DND-41 (cell line): ENCODE results near the gene KIF14.
A peak's percentile ranks its signal among the peaks of the same experiment; 100 is the strongest.

Experiments
- ATAC-seq: fragments of 200-7000 bp; cut with Tn5 transposase; 3 replicates; pipeline ENCODE4 v1.9.1; 2021; ENCODE audit warnings: low read depth; ENCODE audit not compliant: insufficient read depth
- DNase-seq: peaks from one replicate; pipeline ENCODE4 v3.0.0-alpha.2; 2020
- H2AFZ ChIP-seq: 2 replicates; pipeline ENCODE4 v1.6.0; 2012; ENCODE audit warnings: low read depth, low read length
- H3K27ac ChIP-seq: 2 replicates; pipeline ENCODE4 v1.5.1; 2012; ENCODE audit warnings: low read length, inconsistent platforms
- H3K27me3 ChIP-seq: fragments of 200-600 bp; sonication (generic); 2 replicates; pipeline ENCODE4 v1.6.0; 2012; ENCODE audit warnings: low read length, mild to moderate bottlenecking, inconsistent platforms; ENCODE audit not compliant: insufficient read depth, poor library complexity
- H3K36me3 ChIP-seq: 2 replicates; pipeline ENCODE4 v1.5.1; 2012; ENCODE audit warnings: low read length, inconsistent platforms; ENCODE audit not compliant: insufficient read depth
- H3K4me1 ChIP-seq: 2 replicates; pipeline ENCODE4 v1.5.1; 2012; ENCODE audit warnings: mild to moderate bottlenecking, low read length; ENCODE audit not compliant: insufficient read depth
- H3K4me2 ChIP-seq: 2 replicates; pipeline ENCODE4 v1.6.0; 2012; ENCODE audit warnings: mild to moderate bottlenecking, moderate library complexity, low read length, inconsistent platforms; ENCODE audit not compliant: insufficient read depth
- H3K4me3 ChIP-seq, 2 experiments: fragments of 200-600 bp in 1 of 2; shearing (Covaris generic) in 1 of 2; 2 replicates each; pipeline ENCODE4 v1.5.1; 2012 to 2016; ENCODE audit warnings: inconsistent platforms in 2 of 2, low read length in 2 of 2, mild to moderate bottlenecking in 2 of 2, low read depth in 1 of 2, moderate library complexity in 1 of 2
- H3K79me2 ChIP-seq: 2 replicates; pipeline ENCODE4 v1.6.0; 2012; ENCODE audit warnings: low read length, inconsistent platforms; ENCODE audit not compliant: insufficient read depth
- H3K9ac ChIP-seq: 2 replicates; pipeline ENCODE4 v1.6.0; 2012; ENCODE audit warnings: low read depth, mild to moderate bottlenecking, inconsistent platforms, low read length, moderate library complexity
- H3K9me3 ChIP-seq: 2 replicates; pipeline ENCODE4 v1.5.1; 2012; ENCODE audit warnings: low read length, moderate library complexity, mild to moderate bottlenecking, inconsistent platforms; ENCODE audit not compliant: insufficient read depth, severe bottlenecking
- H4K20me1 ChIP-seq: 2 replicates; pipeline ENCODE4 v1.6.0; 2012; ENCODE audit warnings: low read length; ENCODE audit not compliant: insufficient read depth
- CTCF ChIP-seq: IDR thresholded peaks from 2 replicates; pipeline ENCODE4 v1.5.1; 2012; ENCODE audit warnings: borderline replicate concordance, low read length, moderate library complexity, mild to moderate bottlenecking; ENCODE audit not compliant: poor library complexity, severe bottlenecking; ENCODE audit errors: extremely low read depth
- EZH2 ChIP-seq: IDR thresholded peaks from 3 replicates; pipeline ENCODE4 v1.6.1; 2012; ENCODE audit warnings: borderline replicate concordance, low read depth, mild to moderate bottlenecking, moderate library complexity, low read length, inconsistent platforms; ENCODE audit not compliant: severe bottlenecking

The KIF14 gene

GRCh38 chr1:200620273-200621131 is at the start of gene KIF14:
TSS of gene KIF14 (minus strand) at chr1:200620751. CDS start at chr1:200618723, 2,028 bp downstream.
- H3K9ac ChIP-seq: peak within 1 kb of the TSS; percentile 84
- no peaks in the 10 kb centered on the region for H4K20me1 ChIP-seq
- peak within 1 kb of the TSS; percentile 60 to 90; a peak in 3 of 4 replicates for H3K4me3 ChIP-seq
- DNase-seq (peak; percentile 98), ATAC-seq (peak; percentile 96)
- H3K79me2 ChIP-seq: peaks cover 22% of the 10 kb centered on the region
- peak within 1 kb of the TSS; percentile 97 for H2AFZ ChIP-seq
- TF ChIP-seq CTCF (no peak), EZH2 (no peak)
- no peaks in the 10 kb centered on the region for H3K9me3 ChIP-seq
- H3K27me3 ChIP-seq: no peaks in the 10 kb centered on the region
- H3K4me2 ChIP-seq: peak within 1 kb of the TSS; percentile 86
- peaks cover 71% of the 10 kb centered on the region for H3K4me1 ChIP-seq
- peaks cover 27% of the 10 kb centered on the region for H3K36me3 ChIP-seq
- peak within 1 kb of the TSS; percentile 94 for H3K27ac ChIP-seq

GRCh38 chr1:200669314-200670241 is 49.0 kb upstream of the KIF14 start, which contains the start of gene DDX59:
TSS of gene DDX59 (minus strand) at chr1:200669907. CDS start at chr1:200666740, 3,167 bp downstream.
- peak within 1 kb of the TSS; percentile 61 to 72 for H3K4me3 ChIP-seq
- H3K4me2 ChIP-seq: peak within 1 kb of the TSS; percentile 68
- no peaks in the 10 kb centered on the region for H3K9me3 ChIP-seq
- peak within 1 kb of the TSS; percentile 99 for H3K9ac ChIP-seq
- H4K20me1 ChIP-seq: no peaks in the 10 kb centered on the region
- no peak for TF ChIP-seq CTCF
- no peak for TF ChIP-seq EZH2
- DNase-seq: peak; percentile 94
- peaks cover 15% of the 10 kb centered on the region for H3K36me3 ChIP-seq
- peaks cover 45% of the 10 kb centered on the region for H3K79me2 ChIP-seq
- peaks cover 37% of the 10 kb centered on the region for H3K4me1 ChIP-seq
- no peaks in the 10 kb centered on the region for H3K27me3 ChIP-seq
- H2AFZ ChIP-seq: peak within 1 kb of the TSS; percentile 97
- peak; percentile 83 for ATAC-seq
- peak within 1 kb of the TSS; percentile 99 for H3K27ac ChIP-seq

- Histone ChIP-seq H3K9me3 (no peaks in the 10 kb centered on the region), H3K4me2 (peak overlapping the region; percentile 68), H3K79me2 (peaks cover 45% of the 10 kb centered on the region), H3K4me1 (peaks cover 41% of the 10 kb centered on the region), H3K27me3 (no peaks in the 10 kb centered on the region), H3K9ac (peak overlapping the region; percentile 99), H3K4me3 (peak overlapping the region; percentile 61 to 72; a peak in 3 of 4 replicates), H3K27ac (peak overlapping the region; percentile 99), H4K20me1 (no peaks in the 10 kb centered on the region), H2AFZ (peak overlapping the region; percentile 97), H3K36me3 (peaks cover 22% of the 10 kb centered on the region)
- ATAC-seq (no peak), DNase-seq (no peak)
- no peak for TF ChIP-seq CTCF
- TF ChIP-seq EZH2: no peak
These were observed 48.2 kb upstream of the KIF14 start for GRCh38 chr1:200668514-200669313.
